ENCODE data around the gene CFAP210. TPM values are rescaled to one million over a fixed set of nuclear protein-coding genes. Genes with fewer than 3 reads are reported as not detected.
A peak's percentile ranks its signal among the peaks of the same experiment; 100 is the strongest.

Gene CFAP210
- total and polyA plus RNA-seq, 9 of the 15 experiments (the other 6 are each of a cell fraction or from before 2014, with no cell fraction given) = 0.75 to 3.6 (median 1.3) TPM

GRCh38 chr2:169694113-169694893, at the start of gene CFAP210, which contains the start of gene PHOSPHO2 (continued):
- TF ChIP-seq JUN (IDR thresholded peaks at IDR 0.05; ENCODE audit: borderline replicate concordance, low read depth, low read length) (peak; percentile 54; the same call in 1 of the 2 replicates), JUN (CRISPR knock-in tag; IDR thresholded peaks at IDR 0.05; ENCODE audit: borderline replicate concordance) (no peak; the same call in 1 of the 2 replicates), E2F1 (CRISPR knock-in tag; IDR thresholded peaks at IDR 0.05) (peak; percentile 83), TEAD2 (tag; IDR thresholded peaks at IDR 0.05) (no peak), KAT7 (CRISPR knock-in tag; IDR thresholded peaks at IDR 0.05; ENCODE audit: borderline replicate concordance) (peak; percentile 97; the same call in 1 of the 2 replicates), VEZF1 (CRISPR knock-in tag; IDR thresholded peaks at IDR 0.05) (peak; percentile 78), TRIM28 (IDR thresholded peaks at IDR 0.05) (peak; percentile 61; the same call in 1 of the 2 replicates), BMI1 (IDR thresholded peaks at IDR 0.05; ENCODE audit: low read length) (peak; percentile 79), MBD1 (CRISPR knock-in tag; IDR thresholded peaks at IDR 0.05) (no peak), POLR2AphosphoS5 (IDR thresholded peaks at IDR 0.05; ENCODE audit: control insufficient read depth, insufficient read depth, low read depth, low read length) (peak; percentile 75), PYGO2 (tag; IDR thresholded peaks at IDR 0.05) (no peak), NELFE (IDR thresholded peaks at IDR 0.05; ENCODE audit: insufficient read depth, insufficient read length) (peak; percentile 26), MBD2 (IDR thresholded peaks at IDR 0.05; ENCODE audit: borderline replicate concordance, low read depth) (peak; percentile 73; the same call in 1 of the 2 replicates), ZBTB43 (CRISPR knock-in tag; IDR thresholded peaks at IDR 0.05) (no peak), ZBTB11 (CRISPR knock-in tag; IDR thresholded peaks at IDR 0.05) (peak in 1 of 3 experiments; percentile 86; a peak in 2 of 6 replicates), U2AF1 (optimal IDR thresholded peaks at IDR 0.05; ENCODE audit: low read depth, low read length) (peak; percentile 44)
